Cerebellar nuclear complex (tissue), 1 donor: ENCODE results near the gene MEI4.
"Not testable (repeated sequence)": the region's sequence is repeated elsewhere in the genome, so short reads cannot be mapped to it uniquely, and the experiment has no call there.

Experiments
- DNase-seq, 2 experiments: peaks; one replicate each; lab custom pipeline; 2025; lab: John Stamatoyannopoulos, UW

The MEI4 gene

DNA sequence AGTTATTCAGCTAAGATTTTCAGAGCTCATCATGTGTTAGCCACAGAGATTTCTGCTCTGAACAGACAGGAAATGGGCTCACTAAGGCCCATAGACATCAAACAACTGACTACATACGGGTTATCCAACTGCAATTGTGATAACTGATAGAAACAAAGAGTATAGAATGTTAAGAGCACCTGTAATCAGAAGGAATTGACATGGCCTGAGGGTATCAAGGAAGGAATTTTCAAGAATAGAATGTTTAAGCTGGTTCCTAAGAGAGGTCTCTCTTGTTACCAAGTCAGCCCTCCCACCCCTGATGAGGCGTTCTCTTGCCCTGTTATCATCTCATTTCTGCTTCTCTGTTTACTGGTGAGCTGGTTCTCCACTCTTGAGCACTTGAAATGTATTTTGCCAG, at the start of gene MEI4:
TSS of gene MEI4 (plus strand) at position 301 of the 400 bp plus-strand sequence. CDS start 37,633 bp downstream, outside the sequence.
- DNase-seq = no peak

GRCh38 chr6:77604476-77604875, 48.4 kb upstream of the MEI4 start:
- no peak for DNase-seq

GRCh38 chr6:77607004-77607403, 45.8 kb upstream of the MEI4 start:
- no peak for DNase-seq

DNA sequence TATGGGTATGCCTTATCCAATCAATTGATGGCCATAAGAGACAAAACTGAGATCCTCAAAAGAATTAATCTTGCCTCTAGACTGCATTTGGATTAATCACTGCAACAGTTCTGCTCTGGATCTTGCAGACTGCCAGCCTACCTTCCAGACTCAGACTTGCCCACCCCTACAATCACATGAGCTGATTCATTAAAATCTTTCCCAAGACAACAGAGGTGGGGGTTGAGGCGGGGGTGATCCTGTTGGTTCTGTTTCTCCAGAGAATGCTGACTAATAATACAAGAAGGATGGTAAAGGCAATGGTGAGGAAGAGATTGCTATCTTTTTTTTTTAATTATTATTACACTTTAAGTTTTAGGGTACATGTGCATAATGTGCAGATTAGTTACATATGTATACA, 43.7 kb upstream of the MEI4 start:
- no peak for DNase-seq

DNA sequence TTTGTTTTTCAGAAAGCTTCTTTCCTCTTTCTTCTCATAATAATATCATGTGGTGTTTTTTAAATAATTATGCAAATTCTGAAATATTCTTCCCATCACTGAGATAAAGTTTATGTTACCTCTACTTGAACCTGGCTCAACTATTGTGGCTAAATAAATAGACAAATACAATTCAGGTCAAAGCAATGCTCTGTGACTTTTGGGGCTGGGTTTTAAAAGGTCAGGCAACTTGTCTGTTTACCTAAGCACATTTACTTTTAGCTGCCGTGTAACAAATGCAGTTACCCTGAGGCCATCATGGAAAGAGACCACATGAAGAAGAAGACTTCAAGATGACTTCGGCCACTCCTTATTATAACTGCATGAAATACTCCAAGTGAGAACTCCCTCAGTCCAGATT, 33.7 kb upstream of the MEI4 start:
- DNase-seq = no peak

DNA sequence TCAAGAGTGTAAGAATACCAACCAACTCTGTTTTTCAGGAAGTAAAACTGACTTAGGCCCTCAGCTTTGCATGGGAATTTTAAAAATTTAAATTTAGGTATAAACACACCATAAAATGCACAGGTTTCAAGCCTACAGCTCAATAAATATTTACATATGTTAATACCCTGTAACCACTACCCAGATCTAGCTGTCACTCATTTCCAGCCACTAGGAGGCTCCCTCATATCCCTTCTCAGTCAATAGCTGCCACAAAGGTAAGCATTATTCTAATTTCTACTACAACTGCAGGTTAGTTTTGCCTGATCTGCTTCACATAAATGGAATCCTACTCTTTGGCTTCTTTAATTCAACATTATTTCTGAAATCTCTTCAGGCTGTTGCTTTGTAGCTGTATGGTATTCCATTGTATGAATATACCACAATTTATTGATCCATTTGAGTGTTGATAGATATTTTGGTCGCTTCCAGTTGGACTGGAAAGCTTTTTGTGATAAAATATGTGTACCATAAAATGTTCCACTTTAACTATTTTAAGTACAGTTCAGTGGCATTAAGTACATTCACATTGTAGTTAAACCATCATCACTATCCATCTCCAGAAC, 32.5 kb upstream of the MEI4 start:
- no peak for DNase-seq

DNA sequence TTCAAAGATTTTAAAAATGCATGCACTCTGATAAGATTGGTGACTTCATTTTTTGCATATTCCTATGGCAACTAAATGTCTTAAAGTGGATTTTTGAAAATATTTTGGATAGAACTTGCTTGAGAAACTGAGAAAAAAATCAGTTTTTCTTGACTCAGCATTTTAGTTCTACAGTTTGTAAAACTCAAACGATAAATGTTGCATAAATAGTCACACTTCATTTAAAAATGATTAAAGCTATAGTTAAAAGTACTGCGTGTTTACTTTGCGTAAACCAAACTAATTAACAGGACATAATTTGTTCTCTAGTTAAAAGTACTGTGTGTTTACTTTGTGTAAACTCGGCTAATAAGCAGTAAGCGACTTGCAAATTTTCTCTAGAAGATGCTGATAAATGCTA, 28.3 kb upstream of the MEI4 start:
- DNase-seq = no peak

DNA sequence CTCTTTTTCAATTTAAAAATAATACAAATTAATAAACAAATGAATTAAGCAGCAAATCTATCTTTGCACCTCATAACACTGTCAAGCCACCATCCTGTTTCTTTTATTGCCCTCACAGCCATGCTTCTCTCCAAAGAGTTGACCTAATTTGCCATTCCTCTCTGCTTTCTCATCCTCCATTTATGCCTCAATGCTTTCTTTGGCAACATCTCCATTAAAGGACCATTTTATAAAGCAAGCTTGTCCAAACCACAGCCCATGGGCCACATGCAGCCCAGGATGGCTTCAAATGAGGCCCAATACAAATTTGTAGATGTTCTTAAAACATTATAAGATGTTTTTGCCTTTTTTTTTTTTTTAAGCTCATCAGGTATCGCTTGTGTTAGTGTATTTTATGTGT, 26.4 kb upstream of the MEI4 start:
- no peak for DNase-seq

- DNase-seq = no peak
These were observed 22.8 kb upstream of the MEI4 start for GRCh38 chr6:77630014-77630413.

DNA sequence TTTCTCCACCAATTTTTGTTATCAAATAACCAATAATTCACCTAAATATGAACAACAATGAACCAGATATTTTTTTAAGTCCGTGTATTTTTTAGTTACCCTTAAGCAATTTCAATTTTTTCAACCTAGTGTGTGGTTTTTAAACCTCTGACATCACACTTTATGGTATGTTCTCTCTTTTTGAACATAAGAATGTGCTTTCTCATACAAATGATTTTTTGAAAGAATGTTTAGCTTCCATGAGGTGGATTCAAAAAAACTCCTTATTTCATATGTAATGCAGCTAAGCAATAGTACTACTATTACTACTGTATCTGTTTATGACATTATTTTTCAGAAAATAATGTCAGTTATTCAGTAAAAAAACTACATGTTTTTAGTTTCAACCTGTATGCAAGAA, 19.4 kb upstream of the MEI4 start:
- DNase-seq = no peak

DNA sequence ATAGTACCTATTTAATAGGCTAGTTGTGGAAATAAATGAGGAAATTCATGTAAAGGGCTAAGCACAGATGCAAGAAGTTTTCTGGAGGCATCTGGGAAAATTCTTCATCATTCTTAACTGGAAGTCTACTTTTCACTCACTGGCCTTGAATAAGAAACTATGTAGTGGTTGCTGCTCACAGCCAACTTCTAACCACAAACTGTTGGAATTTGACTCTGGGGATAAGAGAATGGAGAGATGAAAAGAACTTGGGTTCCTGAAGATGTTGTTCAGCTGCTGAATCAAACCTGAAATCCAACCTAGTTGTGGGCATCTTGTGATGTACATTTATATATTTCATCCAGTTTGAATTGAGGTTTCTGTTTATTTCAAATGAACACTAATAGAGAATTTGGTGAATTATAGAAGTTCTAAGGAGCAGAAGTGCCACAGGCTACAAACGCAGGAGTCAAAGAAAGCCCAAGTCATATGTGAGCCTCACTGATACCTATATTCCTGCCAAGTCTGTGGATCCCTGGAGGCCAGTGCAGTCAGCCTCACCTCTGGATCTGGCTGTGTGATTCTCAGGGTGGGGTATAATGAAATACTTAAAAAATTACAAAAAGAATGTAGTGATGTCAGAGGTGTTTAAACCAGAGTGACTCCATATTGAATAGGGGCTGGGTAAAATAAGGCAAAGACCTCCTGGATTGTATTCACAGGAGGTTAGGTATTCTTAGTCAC, 18.7 kb upstream of the MEI4 start:
- no peak for DNase-seq

DNA sequence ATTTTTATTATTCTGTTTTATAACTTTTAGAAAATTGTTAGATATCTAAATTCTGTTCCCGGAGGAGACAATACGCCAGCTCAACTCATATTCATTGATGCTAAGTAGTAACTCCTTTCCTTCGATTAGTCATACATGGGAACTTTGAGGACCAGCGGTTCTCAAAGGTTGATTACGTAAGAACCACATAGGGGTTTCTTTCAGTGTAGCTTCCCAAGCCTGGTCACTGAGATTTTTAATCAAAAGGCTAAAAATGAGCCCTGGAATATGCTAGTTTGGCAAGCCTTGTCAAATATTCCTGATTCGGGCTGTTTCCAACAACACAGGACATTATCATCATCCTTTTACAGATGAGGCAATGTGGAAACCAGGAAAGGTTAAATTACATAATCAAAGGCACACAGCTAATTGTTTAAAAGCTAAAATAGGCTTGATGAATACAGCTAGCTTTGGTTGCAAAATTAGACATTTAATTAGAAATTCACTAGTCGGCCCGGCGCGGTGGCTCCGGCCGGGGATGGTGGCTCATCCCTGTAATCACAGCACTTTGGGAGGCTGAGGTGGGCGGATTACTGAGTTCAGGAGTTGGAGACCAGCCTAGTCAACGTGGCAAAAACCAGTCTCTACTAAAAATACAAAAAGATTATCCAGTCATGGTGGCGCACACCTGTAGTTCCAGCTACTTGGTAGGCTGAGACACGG, 14.6 kb upstream of the MEI4 start:
- DNase-seq = no peak

GRCh38 chr6:77644102-77644705, 8.6 kb upstream of the MEI4 start:
- no peak for DNase-seq

DNA sequence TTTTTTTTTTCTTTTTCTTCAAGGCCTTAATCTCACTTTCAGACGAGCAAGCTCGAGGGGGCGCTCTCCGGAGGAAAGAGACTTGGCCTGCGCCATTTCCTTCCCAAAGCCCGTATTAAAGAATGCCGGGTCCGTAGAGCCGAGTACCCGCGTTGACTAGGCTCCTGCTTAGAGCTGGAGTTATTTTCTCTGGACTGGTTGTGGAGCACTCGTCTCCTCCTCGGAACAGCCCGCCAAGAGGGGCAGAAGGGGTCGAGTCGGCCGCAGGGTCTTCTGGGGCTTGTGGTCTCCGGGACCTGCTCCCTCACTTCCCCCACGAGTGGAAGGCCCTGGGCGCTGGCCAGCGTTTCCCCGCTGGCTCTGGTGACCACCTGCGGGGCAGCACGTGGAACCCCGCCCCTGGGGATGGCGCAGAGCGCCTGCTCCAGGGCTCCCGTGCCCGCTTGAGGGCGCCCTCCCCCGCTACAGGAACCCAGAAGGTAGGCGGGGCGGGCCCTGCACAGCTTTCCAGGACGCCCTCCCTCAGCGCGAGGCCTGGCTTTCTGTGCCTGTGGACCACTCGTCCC, 2.7 kb upstream of the MEI4 start:
- no peak for DNase-seq

DNA sequence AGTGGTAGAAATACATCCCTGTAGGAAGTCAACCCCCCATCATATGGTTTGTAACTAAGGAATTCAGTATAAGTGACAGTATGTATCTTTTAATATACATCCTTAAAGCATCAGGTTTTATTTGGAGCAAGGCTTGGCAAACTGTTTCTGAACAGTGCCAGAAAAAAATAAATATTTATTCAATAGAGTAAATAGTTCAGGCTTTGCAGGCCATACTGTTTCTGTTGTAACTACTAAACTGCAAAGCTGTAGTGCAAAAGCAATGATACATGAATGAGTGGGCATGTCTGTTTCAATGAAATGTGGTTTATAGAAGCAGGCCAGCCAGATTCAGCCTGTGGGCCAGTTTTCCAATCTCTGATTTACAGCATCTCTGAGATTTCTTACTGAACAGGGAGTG, 977 bp downstream of the MEI4 start:
- no peak for DNase-seq

DNA sequence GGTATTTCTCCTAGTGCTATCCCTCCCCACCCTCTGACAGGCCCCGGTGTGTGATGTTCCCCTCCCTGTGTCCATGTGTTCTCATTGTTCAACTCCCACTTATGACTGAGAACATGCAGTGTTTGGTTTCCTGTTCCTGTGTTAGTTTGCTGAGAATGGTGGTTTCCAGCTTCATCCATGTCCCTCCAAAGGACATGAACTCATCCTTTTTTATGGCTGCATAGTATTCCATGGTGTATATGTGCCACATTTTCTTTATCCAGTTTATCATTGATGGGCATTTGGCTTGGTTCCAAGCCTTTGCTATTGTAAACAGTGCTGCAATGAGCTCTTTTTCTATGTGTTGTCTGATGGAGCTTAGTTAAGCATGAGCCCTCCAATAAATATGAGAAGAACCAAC, 2.2 kb downstream of the MEI4 start:
- not testable (repeated sequence) for DNase-seq

GRCh38 chr6:77656999-77657764, 4.3 kb downstream of the MEI4 start:
- DNase-seq = no peak

DNA sequence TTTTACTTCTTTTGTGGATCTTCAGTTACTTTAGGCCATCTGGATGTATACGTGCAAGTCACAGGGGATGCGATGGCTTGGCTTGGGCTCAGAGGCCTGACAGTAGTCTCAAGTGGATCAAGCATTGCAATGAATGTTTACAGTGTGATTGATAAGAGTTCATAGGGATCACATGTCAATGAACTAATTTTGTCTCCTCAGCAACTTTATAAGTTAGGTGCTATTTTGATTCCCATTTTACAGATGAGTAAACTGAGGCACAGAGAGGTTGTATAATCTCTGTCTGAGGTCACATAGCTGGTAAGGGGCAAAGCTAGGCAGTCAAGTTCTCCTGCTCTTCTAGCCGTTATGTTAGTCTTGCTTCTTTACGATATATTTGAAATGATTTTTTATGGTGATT, 13.5 kb downstream of the MEI4 start:
- no peak for DNase-seq

DNA sequence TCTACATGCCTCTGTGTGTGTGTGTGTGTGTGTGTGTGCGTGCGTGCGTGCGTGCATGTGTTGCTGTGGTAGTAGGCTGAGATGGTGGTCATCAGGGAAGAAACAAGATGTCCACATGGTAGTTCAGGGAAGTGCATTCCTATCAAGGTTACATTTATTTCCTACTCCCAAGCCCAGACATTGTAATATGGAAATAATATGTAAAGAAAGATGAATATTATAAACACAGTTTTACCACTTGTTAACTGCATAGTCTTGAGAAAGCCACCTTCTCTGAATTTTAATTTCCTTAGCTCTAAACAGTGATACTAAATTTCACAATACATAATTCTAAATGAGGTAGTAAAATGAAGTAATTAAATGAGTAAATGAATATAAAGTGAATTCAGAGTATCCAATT, 14.0 kb downstream of the MEI4 start:
- DNase-seq = no peak

- DNase-seq = no peak
These were observed 17.1 kb downstream of the MEI4 start for GRCh38 chr6:77669913-77670312.

DNA sequence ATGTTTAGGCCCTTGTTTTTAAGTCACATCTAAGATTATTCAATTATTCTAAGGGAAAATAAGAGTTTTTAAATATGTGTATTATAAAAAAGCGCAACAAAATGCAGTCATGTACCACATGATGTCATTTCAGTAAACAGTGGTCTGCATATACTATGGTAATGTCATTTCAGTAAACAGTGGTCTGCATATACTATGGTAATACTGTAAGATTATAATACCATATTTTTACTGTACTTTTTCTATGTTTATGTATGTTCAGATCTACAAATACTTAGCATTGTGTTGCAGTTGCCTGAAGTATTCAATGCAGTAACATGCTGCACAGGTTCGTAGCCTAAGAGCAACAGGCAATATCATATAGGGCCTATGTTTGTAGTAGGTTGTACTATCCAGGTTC, 21.4 kb downstream of the MEI4 start:
- no peak for DNase-seq

DNA sequence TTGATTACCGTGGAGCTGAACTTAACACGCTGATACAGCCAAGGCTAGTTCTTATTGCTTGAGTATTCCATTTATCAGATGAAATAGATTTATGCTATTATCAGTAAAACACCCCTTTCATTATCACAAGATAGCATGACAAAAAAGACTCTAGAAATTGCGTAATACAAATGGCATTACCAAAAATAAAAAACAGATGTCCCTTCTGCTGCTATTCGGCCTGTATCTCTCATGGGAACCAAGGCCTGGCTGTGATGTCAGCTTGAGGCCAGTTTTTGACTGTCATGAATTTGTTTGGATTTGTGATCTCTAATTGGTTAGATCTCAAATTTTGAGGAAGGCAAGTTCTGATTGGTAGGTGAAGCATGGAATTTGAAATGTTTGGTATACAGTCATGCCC, 25.2 kb downstream of the MEI4 start:
- DNase-seq = no peak
